ENCODE data around the gene CCL28. TPM values are rescaled to one million over a fixed set of nuclear protein-coding genes. Genes with fewer than 3 reads are reported as not detected.
"Not testable (repeated sequence)": the region's sequence is repeated elsewhere in the genome, so short reads cannot be mapped to it uniquely, and the experiment has no call there.

The CCL28 gene
- total and polyA plus RNA-seq, 2 of the 13 experiments (the other 11 are each of a cell fraction or from before 2014, with no cell fraction given) = 0.03 TPM; not detected in 1

DNA sequence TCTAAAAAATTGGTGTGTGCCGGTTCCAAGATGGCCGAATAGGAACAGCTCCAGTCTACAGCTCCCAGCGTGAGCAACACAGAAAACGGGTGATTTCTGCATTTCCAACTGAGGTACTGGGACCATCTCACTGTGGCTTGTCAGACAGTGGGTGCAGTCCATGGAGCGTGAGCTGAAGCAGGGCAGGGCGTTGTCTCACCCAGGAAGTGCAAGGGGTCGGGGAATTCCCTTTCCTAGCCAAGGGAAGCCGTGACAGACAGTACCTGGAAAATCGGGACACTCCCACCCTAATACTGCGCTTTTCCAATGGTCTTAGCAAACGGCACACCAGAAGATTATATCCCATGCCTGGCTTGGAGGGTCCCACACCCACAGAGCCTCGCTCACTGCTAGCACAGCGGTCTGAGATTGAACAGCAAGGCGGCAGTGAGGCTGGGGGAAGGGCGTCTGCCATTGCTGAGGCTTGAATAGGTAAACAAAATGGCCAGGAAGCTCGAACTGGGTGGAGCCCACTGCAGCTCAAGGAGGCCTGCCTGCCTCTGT, 9.6 kb downstream of the CCL28 start:
- FAIRE-seq; in situ Hi-C loops (cut with HindIII; ENCODE audit: extremely low pct_ligation_motif_present, low pct_unique_long_range_greater_than_20kb); H3K4me1 ChIP-seq (ENCODE audit: insufficient read depth, low read length); H3K36me3 ChIP-seq (replicated peaks in 1 of 2; ENCODE audit: control insufficient read depth in 1 of 2, insufficient read depth in 2 of 2, low read length in 2 of 2); H3K79me2 ChIP-seq (ENCODE audit: insufficient read depth, low read length); H4K20me1 ChIP-seq (ENCODE audit: insufficient read depth, low read length); H3K9me3 ChIP-seq (ENCODE audit: low read length); DNase-seq (ENCODE audit: low spot score); CTCF ChIA-PET (ENCODE audit: low intra/inter-chr PET ratio, low total read pairs); H3K27me3 ChIP-seq (ENCODE audit: control insufficient read depth in 1 of 2, insufficient read depth in 2 of 2, low read length in 2 of 2); TF ChIP-seq TCF12 (IDR thresholded peaks at IDR 0.05): not testable (repeated sequence)
- peak overlapping the region; percentile 97 for H3K4me2 ChIP-seq (ENCODE audit: low read depth, low read length)
- peak overlapping the region; percentile 53 to 78 (median 59) for H3K4me3 ChIP-seq (replicated peaks in 1 of 3; ENCODE audit: insufficient read depth in 1 of 3, low read depth in 2 of 3, low read length in 3 of 3)
- TSS peak; percentile 72 for BruUV-seq (replicated peaks)
- peak; percentile 57 for ATAC-seq
- POLR2A ChIA-PET = interaction anchor here (0.9 to 3.6 kb wide), 12 partner anchors 9 to 281 kb away, joined by 3 to 84 read pairs (median 6); partner anchors contain the start of genes C5orf34, CCL28, HMGCS1 and TMEM267
- peak overlapping the region; percentile 71 for H3K27ac ChIP-seq (ENCODE audit: extremely low read length, insufficient read depth, low read length)
- 2% methylated on average over 6 of the region's 16 CpGs for WGBS (ENCODE audit: low lambda C conversion rate)
- intact Hi-C loops (cut with micrococcal nuclease; ENCODE audit: unreplicated experiment) = loop anchor here (1.0 to 5.0 kb wide), 3 partner anchors 30 to 155 kb away; partner anchors contain the start of genes PAIP1 and TMEM267
- H2AFZ ChIP-seq (ENCODE audit: low read length) = peak overlapping the region; percentile 98
- peak overlapping the region; percentile 58 for H3K9ac ChIP-seq (ENCODE audit: insufficient read depth, low read depth, low read length)
- TF ChIP-seq, protein P1, sequence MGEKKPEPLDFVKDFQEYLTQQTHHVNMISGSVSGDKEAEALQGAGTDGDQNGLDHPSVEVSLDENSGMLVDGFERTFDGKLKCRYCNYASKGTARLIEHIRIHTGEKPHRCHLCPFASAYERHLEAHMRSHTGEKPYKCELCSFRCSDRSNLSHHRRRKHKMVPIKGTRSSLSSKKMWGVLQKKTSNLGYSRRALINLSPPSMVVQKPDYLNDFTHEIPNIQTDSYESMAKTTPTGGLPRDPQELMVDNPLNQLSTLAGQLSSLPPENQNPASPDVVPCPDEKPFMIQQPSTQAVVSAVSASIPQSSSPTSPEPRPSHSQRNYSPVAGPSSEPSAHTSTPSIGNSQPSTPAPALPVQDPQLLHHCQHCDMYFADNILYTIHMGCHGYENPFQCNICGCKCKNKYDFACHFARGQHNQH (CRISPR knock-in tag; IDR thresholded peaks at IDR 0.05) = peak; percentile 61
- TF ChIP-seq PAX8 (CRISPR knock-in tag; IDR thresholded peaks at IDR 0.05; ENCODE audit: borderline replicate concordance) = 0 out of 2 replicates have a peak, but pooled peaks have one; percentile 41
- peak; percentile 20; the same call in 1 of the 2 replicates for TF ChIP-seq CBX5 (CRISPR knock-in tag; IDR thresholded peaks at IDR 0.05; ENCODE audit: borderline replicate concordance)
- TF ChIP-seq SAP130 (CRISPR knock-in tag; IDR thresholded peaks at IDR 0.05; ENCODE audit: low read depth) = peak; percentile 56
- 0 out of 2 replicates have a peak, but pooled peaks have one; percentile 19 for TF ChIP-seq ZNF335 (CRISPR knock-in tag; IDR thresholded peaks at IDR 0.05)
- peak; percentile 44; the same call in 1 of the 2 replicates for TF ChIP-seq GABPB1 (CRISPR knock-in tag; IDR thresholded peaks at IDR 0.05)
- TF ChIP-seq, protein P2, sequence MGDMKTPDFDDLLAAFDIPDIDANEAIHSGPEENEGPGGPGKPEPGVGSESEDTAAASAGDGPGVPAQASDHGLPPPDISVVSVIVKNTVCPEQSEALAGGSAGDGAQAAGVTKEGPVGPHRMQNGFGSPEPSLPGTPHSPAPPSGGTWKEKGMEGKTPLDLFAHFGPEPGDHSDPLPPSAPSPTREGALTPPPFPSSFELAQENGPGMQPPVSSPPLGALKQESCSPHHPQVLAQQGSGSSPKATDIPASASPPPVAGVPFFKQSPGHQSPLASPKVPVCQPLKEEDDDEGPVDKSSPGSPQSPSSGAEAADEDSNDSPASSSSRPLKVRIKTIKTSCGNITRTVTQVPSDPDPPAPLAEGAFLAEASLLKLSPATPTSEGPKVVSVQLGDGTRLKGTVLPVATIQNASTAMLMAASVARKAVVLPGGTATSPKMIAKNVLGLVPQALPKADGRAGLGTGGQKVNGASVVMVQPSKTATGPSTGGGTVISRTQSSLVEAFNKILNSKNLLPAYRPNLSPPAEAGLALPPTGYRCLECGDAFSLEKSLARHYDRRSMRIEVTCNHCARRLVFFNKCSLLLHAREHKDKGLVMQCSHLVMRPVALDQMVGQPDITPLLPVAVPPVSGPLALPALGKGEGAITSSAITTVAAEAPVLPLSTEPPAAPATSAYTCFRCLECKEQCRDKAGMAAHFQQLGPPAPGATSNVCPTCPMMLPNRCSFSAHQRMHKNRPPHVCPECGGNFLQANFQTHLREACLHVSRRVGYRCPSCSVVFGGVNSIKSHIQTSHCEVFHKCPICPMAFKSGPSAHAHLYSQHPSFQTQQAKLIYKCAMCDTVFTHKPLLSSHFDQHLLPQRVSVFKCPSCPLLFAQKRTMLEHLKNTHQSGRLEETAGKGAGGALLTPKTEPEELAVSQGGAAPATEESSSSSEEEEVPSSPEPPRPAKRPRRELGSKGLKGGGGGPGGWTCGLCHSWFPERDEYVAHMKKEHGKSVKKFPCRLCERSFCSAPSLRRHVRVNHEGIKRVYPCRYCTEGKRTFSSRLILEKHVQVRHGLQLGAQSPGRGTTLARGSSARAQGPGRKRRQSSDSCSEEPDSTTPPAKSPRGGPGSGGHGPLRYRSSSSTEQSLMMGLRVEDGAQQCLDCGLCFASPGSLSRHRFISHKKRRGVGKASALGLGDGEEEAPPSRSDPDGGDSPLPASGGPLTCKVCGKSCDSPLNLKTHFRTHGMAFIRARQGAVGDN (CRISPR knock-in tag; IDR thresholded peaks at IDR 0.05) = peak; percentile 79
- TF ChIP-seq NFKB2 (CRISPR knock-in tag; IDR thresholded peaks at IDR 0.05; ENCODE audit: borderline replicate concordance) = peak; percentile 36; the same call in 1 of the 2 replicates
- 0 out of 2 replicates have a peak, but pooled peaks have one; percentile 20 for TF ChIP-seq ZNF547 (CRISPR knock-in tag; IDR thresholded peaks at IDR 0.05)
- peak; percentile 51 for TF ChIP-seq HOXA3 (CRISPR knock-in tag; IDR thresholded peaks at IDR 0.05)
- TF ChIP-seq ZNF792 (CRISPR knock-in tag; IDR thresholded peaks at IDR 0.05) = peak; percentile 14; the same call in 1 of the 2 replicates
- TF ChIP-seq, protein P3, sequence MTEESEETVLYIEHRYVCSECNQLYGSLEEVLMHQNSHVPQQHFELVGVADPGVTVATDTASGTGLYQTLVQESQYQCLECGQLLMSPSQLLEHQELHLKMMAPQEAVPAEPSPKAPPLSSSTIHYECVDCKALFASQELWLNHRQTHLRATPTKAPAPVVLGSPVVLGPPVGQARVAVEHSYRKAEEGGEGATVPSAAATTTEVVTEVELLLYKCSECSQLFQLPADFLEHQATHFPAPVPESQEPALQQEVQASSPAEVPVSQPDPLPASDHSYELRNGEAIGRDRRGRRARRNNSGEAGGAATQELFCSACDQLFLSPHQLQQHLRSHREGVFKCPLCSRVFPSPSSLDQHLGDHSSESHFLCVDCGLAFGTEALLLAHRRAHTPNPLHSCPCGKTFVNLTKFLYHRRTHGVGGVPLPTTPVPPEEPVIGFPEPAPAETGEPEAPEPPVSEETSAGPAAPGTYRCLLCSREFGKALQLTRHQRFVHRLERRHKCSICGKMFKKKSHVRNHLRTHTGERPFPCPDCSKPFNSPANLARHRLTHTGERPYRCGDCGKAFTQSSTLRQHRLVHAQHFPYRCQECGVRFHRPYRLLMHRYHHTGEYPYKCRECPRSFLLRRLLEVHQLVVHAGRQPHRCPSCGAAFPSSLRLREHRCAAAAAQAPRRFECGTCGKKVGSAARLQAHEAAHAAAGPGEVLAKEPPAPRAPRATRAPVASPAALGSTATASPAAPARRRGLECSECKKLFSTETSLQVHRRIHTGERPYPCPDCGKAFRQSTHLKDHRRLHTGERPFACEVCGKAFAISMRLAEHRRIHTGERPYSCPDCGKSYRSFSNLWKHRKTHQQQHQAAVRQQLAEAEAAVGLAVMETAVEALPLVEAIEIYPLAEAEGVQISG (CRISPR knock-in tag; IDR thresholded peaks at IDR 0.05) = peak; percentile 74
- TF ChIP-seq, protein P4, sequence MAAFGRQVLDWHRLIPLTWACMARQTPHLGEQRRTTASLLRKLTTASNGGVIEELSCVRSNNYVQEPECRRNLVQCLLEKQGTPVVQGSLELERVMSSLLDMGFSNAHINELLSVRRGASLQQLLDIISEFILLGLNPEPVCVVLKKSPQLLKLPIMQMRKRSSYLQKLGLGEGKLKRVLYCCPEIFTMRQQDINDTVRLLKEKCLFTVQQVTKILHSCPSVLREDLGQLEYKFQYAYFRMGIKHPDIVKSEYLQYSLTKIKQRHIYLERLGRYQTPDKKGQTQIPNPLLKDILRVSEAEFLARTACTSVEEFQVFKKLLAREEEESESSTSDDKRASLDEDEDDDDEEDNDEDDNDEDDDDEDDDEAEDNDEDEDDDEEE (CRISPR knock-in tag; IDR thresholded peaks at IDR 0.05) = 0 out of 2 replicates have a peak, but pooled peaks have one; percentile 48
- TF ChIP-seq TCF12 (CRISPR knock-in tag; IDR thresholded peaks at IDR 0.05) = 0 out of 2 replicates have a peak, but pooled peaks have one; percentile 47

Data from HepG2 (cell line).